ENCODE measurements around the gene TBXAS1.

TBXAS1 gene

GRCh38 chr7:140003913-140004382 lies 174.9 kb downstream of the TBXAS1 start:
- TF ChIP-seq, protein P1, sequence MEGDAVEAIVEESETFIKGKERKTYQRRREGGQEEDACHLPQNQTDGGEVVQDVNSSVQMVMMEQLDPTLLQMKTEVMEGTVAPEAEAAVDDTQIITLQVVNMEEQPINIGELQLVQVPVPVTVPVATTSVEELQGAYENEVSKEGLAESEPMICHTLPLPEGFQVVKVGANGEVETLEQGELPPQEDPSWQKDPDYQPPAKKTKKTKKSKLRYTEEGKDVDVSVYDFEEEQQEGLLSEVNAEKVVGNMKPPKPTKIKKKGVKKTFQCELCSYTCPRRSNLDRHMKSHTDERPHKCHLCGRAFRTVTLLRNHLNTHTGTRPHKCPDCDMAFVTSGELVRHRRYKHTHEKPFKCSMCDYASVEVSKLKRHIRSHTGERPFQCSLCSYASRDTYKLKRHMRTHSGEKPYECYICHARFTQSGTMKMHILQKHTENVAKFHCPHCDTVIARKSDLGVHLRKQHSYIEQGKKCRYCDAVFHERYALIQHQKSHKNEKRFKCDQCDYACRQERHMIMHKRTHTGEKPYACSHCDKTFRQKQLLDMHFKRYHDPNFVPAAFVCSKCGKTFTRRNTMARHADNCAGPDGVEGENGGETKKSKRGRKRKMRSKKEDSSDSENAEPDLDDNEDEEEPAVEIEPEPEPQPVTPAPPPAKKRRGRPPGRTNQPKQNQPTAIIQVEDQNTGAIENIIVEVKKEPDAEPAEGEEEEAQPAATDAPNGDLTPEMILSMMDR (IDR thresholded peaks at IDR 0.05; ENCODE audit: extremely low read depth, insufficient read depth, missing control alignments): peak; percentile 57
- peak; percentile 79 for DNase-seq (ENCODE audit: low spot score)
- in situ Hi-C loops (cut with MboI; ENCODE audit: low pct_unique_long_range_greater_than_20kb, low sequenced_read_pairs, unreplicated experiment): loop anchor here (10.0 kb wide), 2 partner anchors 359 to 509 kb away; no protein-coding TSS in a partner anchor

DNA sequence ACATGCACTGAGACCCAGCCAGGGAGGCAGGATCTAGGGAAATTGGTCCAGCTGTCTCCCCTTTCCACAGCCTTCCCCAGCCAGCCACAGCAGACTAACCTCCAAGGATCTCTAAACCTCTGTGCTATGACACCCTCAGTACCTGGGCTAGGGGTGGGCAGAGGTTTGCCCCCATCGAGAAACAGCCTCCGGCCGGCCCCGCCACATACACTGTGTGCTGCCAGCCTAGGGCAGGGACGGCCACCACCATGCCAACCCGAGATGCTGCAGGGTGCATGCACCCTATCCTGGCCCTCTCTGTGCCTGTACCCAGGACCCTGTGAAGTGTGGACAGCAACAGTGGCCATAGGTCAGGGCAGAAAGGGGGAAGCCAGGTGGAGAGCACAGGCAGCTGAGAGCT lies 175.6 kb downstream of the TBXAS1 start:
- no peak for DNase-seq (ENCODE audit: low spot score)
- TF ChIP-seq, protein P1 (IDR thresholded peaks at IDR 0.05; ENCODE audit: extremely low read depth, insufficient read depth, missing control alignments): no peak
- in situ Hi-C loops (cut with MboI; ENCODE audit: low pct_unique_long_range_greater_than_20kb, low sequenced_read_pairs, unreplicated experiment): loop anchor here (10.0 kb wide), 2 partner anchors 360 to 510 kb away; no protein-coding TSS in a partner anchor

DNA sequence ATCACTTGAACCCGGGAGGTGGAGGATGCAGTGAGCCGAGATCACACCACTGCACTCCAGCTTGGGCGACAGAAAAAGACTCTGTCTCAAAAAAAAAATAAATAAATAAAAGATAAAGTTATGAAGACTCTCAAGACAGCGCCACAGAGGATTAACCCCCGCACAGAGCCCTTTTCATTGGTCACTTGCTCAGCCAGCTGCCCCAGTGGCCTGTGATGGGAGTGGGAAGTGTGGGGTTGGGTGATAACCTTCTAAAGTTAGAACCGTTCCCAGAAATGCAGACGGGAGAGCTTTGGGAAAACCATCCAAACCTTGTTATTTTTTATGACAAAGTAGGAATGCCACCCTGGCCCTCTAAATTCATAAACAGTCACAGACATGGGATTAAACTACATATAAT lies 176.3 kb downstream of the TBXAS1 start:
- in situ Hi-C loops (cut with MboI; ENCODE audit: low pct_unique_long_range_greater_than_20kb, low sequenced_read_pairs, unreplicated experiment): loop anchor here (10.0 kb wide), 2 partner anchors 361 to 511 kb away; no protein-coding TSS in a partner anchor
- TF ChIP-seq, protein P1 (IDR thresholded peaks at IDR 0.05; ENCODE audit: extremely low read depth, insufficient read depth, missing control alignments): no peak
- DNase-seq (ENCODE audit: low spot score): no peak

- in situ Hi-C loops (cut with MboI; ENCODE audit: low pct_unique_long_range_greater_than_20kb, low sequenced_read_pairs, unreplicated experiment): loop anchor here (10.0 kb wide), 2 partner anchors 361 to 511 kb away; no protein-coding TSS in a partner anchor
- DNase-seq (ENCODE audit: low spot score): no peak
- TF ChIP-seq, protein P1 (IDR thresholded peaks at IDR 0.05; ENCODE audit: extremely low read depth, insufficient read depth, missing control alignments): peak; percentile 21
Observed at GRCh38 chr7:140005754-140006503, 176.9 kb downstream of the TBXAS1 start.

DNA sequence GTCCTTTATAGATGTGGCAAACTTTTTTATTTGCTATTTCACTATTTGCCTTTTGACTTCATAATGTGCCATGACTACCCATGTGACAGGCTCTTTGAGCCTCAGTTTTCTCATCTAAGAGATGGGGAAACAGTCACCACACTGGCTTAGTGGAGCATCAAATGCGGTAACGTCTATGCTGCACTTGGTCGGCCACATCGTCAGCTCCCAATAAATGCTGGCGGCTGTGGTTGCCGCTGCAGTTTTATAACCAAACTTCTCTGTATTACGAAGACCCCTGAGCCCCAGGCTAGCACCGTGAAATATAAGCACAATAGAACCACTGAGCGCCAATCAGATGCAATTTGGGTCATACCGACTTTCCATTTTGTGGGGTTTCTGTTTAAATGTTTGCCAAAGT lies 177.5 kb downstream of the TBXAS1 start:
- DNase-seq (ENCODE audit: low spot score): no peak
- in situ Hi-C loops (cut with MboI; ENCODE audit: low pct_unique_long_range_greater_than_20kb, low sequenced_read_pairs, unreplicated experiment): loop anchor here (10.0 kb wide), 2 partner anchors 362 to 512 kb away; no protein-coding TSS in a partner anchor
- TF ChIP-seq, protein P1 (IDR thresholded peaks at IDR 0.05; ENCODE audit: extremely low read depth, insufficient read depth, missing control alignments): no peak

- TF ChIP-seq, protein P1 (IDR thresholded peaks at IDR 0.05; ENCODE audit: extremely low read depth, insufficient read depth, missing control alignments): no peak
- in situ Hi-C loops (cut with MboI; ENCODE audit: low pct_unique_long_range_greater_than_20kb, low sequenced_read_pairs, unreplicated experiment): loop anchor here (10.0 kb wide), 2 partner anchors 362 to 512 kb away; no protein-coding TSS in a partner anchor
- no peak for DNase-seq (ENCODE audit: low spot score)
Observed at GRCh38 chr7:140007051-140007690, 178.1 kb downstream of the TBXAS1 start.

Measured in GM13977 (cell line).